ENCODE measurements around the gene SCFD1.
A peak's percentile ranks its signal among the peaks of the same experiment; 100 is the strongest.

SCFD1 gene

GRCh38 chr14:30582376-30582775 lies 39.7 kb upstream of the SCFD1 start:
- no peak overlapping the region for H3K27ac ChIP-seq
- no peak for TF ChIP-seq CTCF (conservative IDR thresholded peaks at IDR 0.05)

- no peak overlapping the region for H3K27ac ChIP-seq
- no peak for TF ChIP-seq CTCF (conservative IDR thresholded peaks at IDR 0.05)
These were observed 38.0 kb upstream of the SCFD1 start for GRCh38 chr14:30584058-30584630.

- TF ChIP-seq CTCF (conservative IDR thresholded peaks at IDR 0.05), result no peak
- no peak overlapping the region for H3K27ac ChIP-seq
These were observed 36.9 kb upstream of the SCFD1 start for GRCh38 chr14:30585204-30585603.

- H3K27ac ChIP-seq, result no peak overlapping the region
- no peak for TF ChIP-seq CTCF (conservative IDR thresholded peaks at IDR 0.05)
These were observed 35.0 kb upstream of the SCFD1 start for GRCh38 chr14:30587141-30587540.

- no peak overlapping the region for H3K27ac ChIP-seq
- no peak for TF ChIP-seq CTCF (conservative IDR thresholded peaks at IDR 0.05)
These were observed 33.2 kb upstream of the SCFD1 start for GRCh38 chr14:30588873-30589272.

- no peak for TF ChIP-seq CTCF (conservative IDR thresholded peaks at IDR 0.05)
- H3K27ac ChIP-seq, result peak overlapping the region; percentile 45
These were observed 25.2 kb upstream of the SCFD1 start for GRCh38 chr14:30596935-30597334.

GRCh38 chr14:30597504-30597903 lies 24.6 kb upstream of the SCFD1 start:
- H3K27ac ChIP-seq, result peak overlapping the region; percentile 45
- TF ChIP-seq CTCF (conservative IDR thresholded peaks at IDR 0.05), result no peak

All from VCaP (cell line).